ENCODE data around the gene ESYT3. TPM values are rescaled to one million over a fixed set of nuclear protein-coding genes. Genes with fewer than 3 reads are reported as not detected.

ESYT3 gene
- total RNA-seq, 3 donors from 2014 or later, result 0.70 to 15.1 (median 1.0) TPM

- Histone ChIP-seq H3K4me3 (no peak overlapping the region), H3K9me3 (no peaks in the 10 kb centered on the region), H3K36me3 (ENCODE audit: low read depth) (no peaks in the 10 kb centered on the region), H3K4me1 (ENCODE audit: low read depth) (no peaks in the 10 kb centered on the region)
- DNase-seq (no peak), ATAC-seq (no peak)
- TF ChIP-seq CTCF (IDR thresholded peaks at IDR 0.05), result no peak
- intact Hi-C loops (cut with DNase I, micrococcal nuclease), result no loop called here
These were observed 26.3 kb downstream of the ESYT3 start for GRCh38 chr3:138460536-138461205.

- Histone ChIP-seq H3K36me3 (ENCODE audit: low read depth) (no peaks in the 10 kb centered on the region), H3K9me3 (no peaks in the 10 kb centered on the region), H3K4me1 (ENCODE audit: low read depth) (no peaks in the 10 kb centered on the region), H3K4me3 (no peak overlapping the region)
- intact Hi-C loops (cut with DNase I, micrococcal nuclease), result no loop called here
- ATAC-seq (no peak), DNase-seq (no peak)
- no peak for TF ChIP-seq CTCF (IDR thresholded peaks at IDR 0.05)
These were observed 26.8 kb downstream of the ESYT3 start for GRCh38 chr3:138461246-138461645.

- TF ChIP-seq CTCF (IDR thresholded peaks at IDR 0.05), result no peak
- DNase-seq (no peak), ATAC-seq (no peak)
- intact Hi-C loops (cut with DNase I, micrococcal nuclease), result no loop called here
- Histone ChIP-seq H3K36me3 (ENCODE audit: low read depth) (no peaks in the 10 kb centered on the region), H3K4me1 (ENCODE audit: low read depth) (no peaks in the 10 kb centered on the region), H3K9me3 (no peaks in the 10 kb centered on the region), H3K4me3 (no peak overlapping the region)
These were observed 27.5 kb downstream of the ESYT3 start for GRCh38 chr3:138461896-138462295.

GRCh38 chr3:138463724-138464490 is 29.5 kb downstream of the ESYT3 start:
- no peak for ATAC-seq

GRCh38 chr3:138464491-138464860 is 30.1 kb downstream of the ESYT3 start:
- no peak for TF ChIP-seq CTCF (IDR thresholded peaks at IDR 0.05)
- DNase-seq (no peak), ATAC-seq (no peak)
- no peaks in the 10 kb centered on the region for H3K4me1 ChIP-seq (ENCODE audit: low read depth)
- H3K9me3 ChIP-seq, result no peaks in the 10 kb centered on the region
- no peak overlapping the region for H3K4me3 ChIP-seq
- H3K36me3 ChIP-seq (ENCODE audit: low read depth), result no peaks in the 10 kb centered on the region
- intact Hi-C loops (cut with DNase I, micrococcal nuclease), result no loop called here

More at GRCh38 chr3:138463724-138464490, 29.5 kb downstream of the ESYT3 start:
- TF ChIP-seq CTCF (IDR thresholded peaks at IDR 0.05), result no peak
- H3K36me3 ChIP-seq (ENCODE audit: low read depth), result no peaks in the 10 kb centered on the region
- no peak for DNase-seq
- H3K4me3 ChIP-seq, result no peak overlapping the region
- H3K9me3 ChIP-seq, result no peaks in the 10 kb centered on the region
- intact Hi-C loops (cut with DNase I, micrococcal nuclease), result no loop called here
- no peaks in the 10 kb centered on the region for H3K4me1 ChIP-seq (ENCODE audit: low read depth)

Data from mucosa of descending colon (tissue), 3 donors.